ENCODE data around the gene CHFR.
"Not testable (repeated sequence)": the region's sequence is repeated elsewhere in the genome, so short reads cannot be mapped to it uniquely, and the experiment has no call there.

CHFR gene

GRCh38 chr12:132887513-132888351, at the start of gene CHFR:
Gene CHFR, minus strand, starts transcription at chr12:132887605. Its CDS starts 277 bp downstream, at chr12:132887328.
- DNase-seq = peak; percentile 93 to 99 (median 97)
- intact Hi-C loops (cut with DNase I) = no loop called here

- intact Hi-C loops (cut with DNase I); DNase-seq: not testable (repeated sequence)
Observed at GRCh38 chr12:132936921-132937320, 49.5 kb upstream of the CHFR start.

GRCh38 chr12:132936163-132936562, 48.8 kb upstream of the CHFR start:
- DNase-seq = no peak
- intact Hi-C loops (cut with DNase I) = no loop called here

GRCh38 chr12:132926415-132926833, 39.0 kb upstream of the CHFR start:
- intact Hi-C loops (cut with DNase I) = no loop called here
- DNase-seq = no peak

GRCh38 chr12:132925597-132926414, 38.4 kb upstream of the CHFR start:
- no peak for DNase-seq
- intact Hi-C loops (cut with DNase I) = no loop called here

- no peak for DNase-seq
- intact Hi-C loops (cut with DNase I) = no loop called here
Observed at GRCh38 chr12:132924356-132924755, 37.0 kb upstream of the CHFR start.

GRCh38 chr12:132923356-132923909, 36.0 kb upstream of the CHFR start:
- intact Hi-C loops (cut with DNase I) = no loop called here
- no peak for DNase-seq

GRCh38 chr12:132922676-132923075, 35.3 kb upstream of the CHFR start:
- DNase-seq = no peak
- intact Hi-C loops (cut with DNase I) = no loop called here

- no peak for DNase-seq
- intact Hi-C loops (cut with DNase I) = no loop called here
Observed at GRCh38 chr12:132921685-132922084, 34.3 kb upstream of the CHFR start.

- intact Hi-C loops (cut with DNase I) = no loop called here
- no peak for DNase-seq
Observed at GRCh38 chr12:132918680-132919079, 31.3 kb upstream of the CHFR start.

GRCh38 chr12:132909030-132909368, 21.6 kb upstream of the CHFR start:
- intact Hi-C loops (cut with DNase I) = no loop called here
- peak in 1 of 42 donors; percentile 31 for DNase-seq

- intact Hi-C loops (cut with DNase I) = no loop called here
- DNase-seq = peak; percentile 93 to 100 (median 98)
Observed at GRCh38 chr12:132908145-132909029, 21.0 kb upstream of the CHFR start.

- DNase-seq = peak in 9 of 42 donors; percentile 5 to 44 (median 34)
- intact Hi-C loops (cut with DNase I) = not testable (repeated sequence)
Observed at GRCh38 chr12:132907789-132908144, 20.4 kb upstream of the CHFR start.

- intact Hi-C loops (cut with DNase I) = no loop called here
- DNase-seq = peak in 25 of 42 donors; percentile 17 to 66 (median 34)
Observed at GRCh38 chr12:132907216-132907615, 19.8 kb upstream of the CHFR start.

- intact Hi-C loops (cut with DNase I) = no loop called here
- peak; percentile 51 to 91 (median 82) for DNase-seq
Observed at GRCh38 chr12:132904718-132905328, 17.4 kb upstream of the CHFR start.

- no peak for DNase-seq
- intact Hi-C loops (cut with DNase I) = no loop called here
Observed at GRCh38 chr12:132899033-132899432, 11.6 kb upstream of the CHFR start.

GRCh38 chr12:132888852-132889251, 1.4 kb upstream of the CHFR start:
- DNase-seq = no peak
- intact Hi-C loops (cut with DNase I) = no loop called here

Measured in head of caudate nucleus (tissue), 42 donors.